H9 (cell line): ENCODE results near the gene PHACTR4. TPM values are rescaled to one million over a fixed set of nuclear protein-coding genes. Genes with fewer than 3 reads are reported as not detected.

Experiments used
- DNase-seq: peaks from one replicate; pipeline ENCODE4 v3.0.0-alpha.2; 2017
- H2AFZ ChIP-seq: one replicate; pipeline ENCODE4 v1.6.1; 2013; ENCODE audit warnings: mild to moderate bottlenecking, low read length, control low read depth, moderate library complexity
- H2AK5ac ChIP-seq: 2 replicates; pipeline ENCODE4 v1.6.1; 2013; ENCODE audit warnings: low read length, control low read depth, mixed read lengths; ENCODE audit not compliant: insufficient read length
- H2BK120ac ChIP-seq: one replicate; pipeline ENCODE4 v1.6.1; 2013; ENCODE audit warnings: low read depth, mild to moderate bottlenecking, low read length, control low read depth, inconsistent platforms; ENCODE audit not compliant: poor library complexity, severe bottlenecking
- H2BK12ac ChIP-seq: 2 replicates; pipeline ENCODE4 v1.6.1; 2013; ENCODE audit warnings: low read length, control low read depth, mixed read lengths, low read depth; ENCODE audit not compliant: insufficient read length
- H2BK15ac ChIP-seq: 2 replicates; pipeline ENCODE4 v1.6.1; 2013; ENCODE audit warnings: low read depth, low read length, control low read depth
- H2BK20ac ChIP-seq: one replicate; pipeline ENCODE4 v1.6.1; 2013; ENCODE audit warnings: low read depth, mild to moderate bottlenecking, low read length, control low read depth, inconsistent platforms; ENCODE audit not compliant: poor library complexity, severe bottlenecking
- H2BK5ac ChIP-seq: 2 replicates; pipeline ENCODE4 v1.6.1; 2013; ENCODE audit warnings: low read length, control low read depth, mixed read lengths; ENCODE audit not compliant: insufficient read length
- H3K14ac ChIP-seq: 2 replicates; pipeline ENCODE4 v1.6.1; 2013; ENCODE audit warnings: low read length, control low read depth; ENCODE audit not compliant: insufficient read depth
- H3K18ac ChIP-seq: 2 replicates; pipeline ENCODE4 v1.6.1; 2013; ENCODE audit warnings: low read depth, mild to moderate bottlenecking, mixed read lengths, low read length, control low read depth; ENCODE audit not compliant: insufficient read length
- H3K23ac ChIP-seq: 2 replicates; pipeline ENCODE4 v1.6.1; 2013; ENCODE audit warnings: low read length, control low read depth, mixed read lengths, low read depth; ENCODE audit not compliant: insufficient read length
- H3K23me2 ChIP-seq: 2 replicates; pipeline ENCODE4 v1.6.1; 2013; ENCODE audit warnings: low read depth, mild to moderate bottlenecking, mixed read lengths, low read length, control low read depth; ENCODE audit not compliant: insufficient read length, poor library complexity, severe bottlenecking
- H3K27ac ChIP-seq: 2 replicates; pipeline ENCODE4 v1.5.1; 2013; ENCODE audit warnings: low read length, control low read depth, mixed read lengths, low read depth; ENCODE audit not compliant: insufficient read length
- H3K27me3 ChIP-seq: 2 replicates; pipeline ENCODE4 v1.6.1; 2013; ENCODE audit warnings: low read length, control low read depth, inconsistent platforms; ENCODE audit not compliant: insufficient read depth
- H3K4ac ChIP-seq: 2 replicates; pipeline ENCODE4 v1.6.1; 2013; ENCODE audit warnings: low read depth, mild to moderate bottlenecking, control low read depth, inconsistent platforms, low read length, moderate library complexity
- H3K4me1 ChIP-seq: 2 replicates; pipeline ENCODE4 v1.6.1; 2013; ENCODE audit warnings: low read length, control low read depth, inconsistent platforms; ENCODE audit not compliant: insufficient read depth
- H3K4me2 ChIP-seq: 2 replicates; pipeline ENCODE4 v1.6.1; 2013; ENCODE audit warnings: low read length, control low read depth, mixed read lengths; ENCODE audit not compliant: insufficient read length, insufficient read depth
- H3K56ac ChIP-seq: 2 replicates; pipeline ENCODE4 v1.6.1; 2013; ENCODE audit warnings: low read depth, mild to moderate bottlenecking, mixed read lengths, low read length, control low read depth; ENCODE audit not compliant: insufficient read length
- H3K79me1 ChIP-seq: 2 replicates; pipeline ENCODE4 v1.6.1; 2013; ENCODE audit warnings: low read depth, mild to moderate bottlenecking, moderate library complexity, low read length, control low read depth, inconsistent platforms; ENCODE audit not compliant: insufficient read depth, poor library complexity, severe bottlenecking
- H3K79me2 ChIP-seq: 2 replicates; pipeline ENCODE4 v1.6.1; 2013; ENCODE audit warnings: low read length, control low read depth, inconsistent platforms; ENCODE audit not compliant: insufficient read depth
- H3K9ac ChIP-seq: 2 replicates; pipeline ENCODE4 v1.6.1; 2013; ENCODE audit warnings: low read length, control low read depth, mixed read lengths; ENCODE audit not compliant: insufficient read length; ENCODE audit errors: extremely low read depth
- H3K9me3 ChIP-seq: one replicate; pipeline ENCODE4 v1.6.1; 2013; ENCODE audit warnings: low read depth, low read length, inconsistent platforms; ENCODE audit not compliant: control insufficient read depth
- H3T11ph ChIP-seq: one replicate; pipeline ENCODE4 v1.6.1; 2013; ENCODE audit warnings: mild to moderate bottlenecking, low read length, control low read depth, inconsistent platforms
- H4K20me1 ChIP-seq: one replicate; pipeline ENCODE4 v1.6.1; 2013; ENCODE audit not compliant: control insufficient read depth, insufficient read length, insufficient read depth
- H4K5ac ChIP-seq: 2 replicates; pipeline ENCODE4 v1.6.1; 2013; ENCODE audit warnings: low read depth, mild to moderate bottlenecking, mixed read lengths, low read length, control low read depth; ENCODE audit not compliant: insufficient read length
- H4K8ac ChIP-seq: replicated peaks from 2 replicates; pipeline ENCODE4 v1.6.1; 2013; ENCODE audit warnings: low read length, control low read depth, mixed read lengths, low read depth; ENCODE audit not compliant: insufficient read length
- H4K91ac ChIP-seq: 2 replicates; pipeline ENCODE4 v1.6.1; 2013; ENCODE audit warnings: low read depth, mild to moderate bottlenecking, moderate library complexity, mixed read lengths, low read length, control low read depth; ENCODE audit not compliant: insufficient read length
- H3K27ac Mint-ChIP-seq, 3 experiments: 2 replicates in 2 of 3; 3 replicates in 1 of 3; pipeline ENCODE4 v1.8.0; 2020 to 2021; ENCODE audit warnings: mixed read lengths in 3 of 3, mild to moderate bottlenecking in 1 of 3, moderate library complexity in 1 of 3
- H3K27me3 Mint-ChIP-seq: 2 replicates; pipeline ENCODE4 v1.8.0; 2021; ENCODE audit warnings: low read depth, mild to moderate bottlenecking, moderate library complexity, mixed read lengths
- H3K36me3 Mint-ChIP-seq, 3 experiments: 2 replicates in 2 of 3; 3 replicates in 1 of 3; pipeline ENCODE4 v1.8.0; 2020 to 2021; ENCODE audit warnings: low read depth in 3 of 3, mixed read lengths in 3 of 3; ENCODE audit not compliant: insufficient read depth in 1 of 3
- H3K4me1 Mint-ChIP-seq, 2 experiments: 2 replicates each; pipeline ENCODE4 v1.8.0; 2020; ENCODE audit warnings: mixed read lengths in 2 of 2
- H3K4me3 Mint-ChIP-seq, 2 experiments: 2 replicates in 1 of 2; 3 replicates in 1 of 2; pipeline ENCODE4 v1.8.0; 2020 to 2021; ENCODE audit warnings: mild to moderate bottlenecking in 2 of 2, mixed read lengths in 2 of 2, moderate library complexity in 1 of 2
- H3K9me3 Mint-ChIP-seq, 2 experiments: 2 replicates in 1 of 2; 3 replicates in 1 of 2; pipeline ENCODE4 v1.8.0; 2020; ENCODE audit warnings: mild to moderate bottlenecking in 2 of 2, mixed read lengths in 2 of 2, moderate library complexity in 1 of 2
- WGBS: extraction: QIAGEN DNeasy Blood & Tissue Kit; methylation state at CpG from one replicate; pipeline ENCODE4 v1.1.7; 2013; ENCODE audit warnings: missing lambda C conversion rate, low lambda C conversion rate, mixed read lengths; ENCODE audit not compliant: insufficient read length; ENCODE audit errors: extremely low coverage; 5-methylcytosine and 5-hydroxymethylcytosine counted together
- total RNA-seq: library from RNA; stranded (reverse); gene quantifications from 2 replicates; pipeline ENCODE4 v1.2.1, GENCODE V29; 2021
- TF ChIP-seq, protein P1 (sequence below): fragments of 200-600 bp; sonication (generic); conservative IDR thresholded peaks from 3 replicates; pipeline ENCODE4 v1.8.0; 2021; ENCODE audit warnings: antibody characterized with exemption, mild to moderate bottlenecking

Gene PHACTR4
- total RNA-seq, 1 experiment from 2014 or later = 54.0 TPM

DNA sequence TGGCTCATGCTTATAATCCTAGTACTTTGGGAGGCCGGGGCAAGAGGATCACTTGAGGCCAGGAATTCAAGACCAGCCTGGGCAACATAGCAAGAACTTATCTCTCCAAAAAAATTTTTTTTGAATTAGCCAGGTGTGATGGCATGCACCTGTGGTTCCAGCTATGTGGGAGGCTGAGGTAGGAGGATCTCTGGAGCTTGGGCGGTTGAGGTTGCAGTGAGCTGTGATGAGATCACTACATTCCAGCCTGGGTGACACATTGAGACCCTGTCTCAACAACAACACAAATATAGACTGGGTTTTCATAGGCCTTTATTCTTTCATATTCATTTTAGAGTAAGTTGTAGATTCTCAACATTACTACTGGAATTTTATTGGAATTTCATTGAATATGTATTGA, 27.9 kb upstream of the PHACTR4 start:
- no peaks in the 10 kb centered on the region for H3K79me2 ChIP-seq
- Mint-ChIP-seq H3K27ac (no peak overlapping the region), H3K9me3 (no peaks in the 10 kb centered on the region), H3K4me1 (no peaks in the 10 kb centered on the region), H3K36me3 (no peaks in the 10 kb centered on the region), H3K4me3 (no peak overlapping the region), H3K27me3 (no peaks in the 10 kb centered on the region)
- H3K14ac ChIP-seq = no peak overlapping the region
- no peaks in the 10 kb centered on the region for H4K20me1 ChIP-seq
- whole genome bisulfite sequencing = no CpG with 5 or more reads among the region's 2 CpGs
- H2BK120ac ChIP-seq = no peak overlapping the region
- H2BK15ac ChIP-seq = no peak overlapping the region
- no peak overlapping the region for H2BK20ac ChIP-seq
- H3K23ac ChIP-seq = no peak overlapping the region
- H3K4ac ChIP-seq = no peak overlapping the region
- no peaks in the 10 kb centered on the region for H3K23me2 ChIP-seq
- no peaks in the 10 kb centered on the region for H3K9me3 ChIP-seq
- H4K5ac ChIP-seq = no peak overlapping the region
- H3K18ac ChIP-seq = no peak overlapping the region
- no peak overlapping the region for H2BK12ac ChIP-seq
- no peaks in the 10 kb centered on the region for H3K27me3 ChIP-seq
- H4K8ac ChIP-seq = no peak overlapping the region
- H3K4me1 ChIP-seq = no peaks in the 10 kb centered on the region
- H2BK5ac ChIP-seq = no peak overlapping the region
- no peak overlapping the region for H2AFZ ChIP-seq
- DNase-seq = no peak
- no peak overlapping the region for H3K9ac ChIP-seq
- H3K79me1 ChIP-seq = no peaks in the 10 kb centered on the region
- no peak overlapping the region for H3K4me2 ChIP-seq
- H3K56ac ChIP-seq = no peak overlapping the region
- no peak overlapping the region for H3T11ph ChIP-seq
- no peak overlapping the region for H3K27ac ChIP-seq
- TF ChIP-seq, protein P1, sequence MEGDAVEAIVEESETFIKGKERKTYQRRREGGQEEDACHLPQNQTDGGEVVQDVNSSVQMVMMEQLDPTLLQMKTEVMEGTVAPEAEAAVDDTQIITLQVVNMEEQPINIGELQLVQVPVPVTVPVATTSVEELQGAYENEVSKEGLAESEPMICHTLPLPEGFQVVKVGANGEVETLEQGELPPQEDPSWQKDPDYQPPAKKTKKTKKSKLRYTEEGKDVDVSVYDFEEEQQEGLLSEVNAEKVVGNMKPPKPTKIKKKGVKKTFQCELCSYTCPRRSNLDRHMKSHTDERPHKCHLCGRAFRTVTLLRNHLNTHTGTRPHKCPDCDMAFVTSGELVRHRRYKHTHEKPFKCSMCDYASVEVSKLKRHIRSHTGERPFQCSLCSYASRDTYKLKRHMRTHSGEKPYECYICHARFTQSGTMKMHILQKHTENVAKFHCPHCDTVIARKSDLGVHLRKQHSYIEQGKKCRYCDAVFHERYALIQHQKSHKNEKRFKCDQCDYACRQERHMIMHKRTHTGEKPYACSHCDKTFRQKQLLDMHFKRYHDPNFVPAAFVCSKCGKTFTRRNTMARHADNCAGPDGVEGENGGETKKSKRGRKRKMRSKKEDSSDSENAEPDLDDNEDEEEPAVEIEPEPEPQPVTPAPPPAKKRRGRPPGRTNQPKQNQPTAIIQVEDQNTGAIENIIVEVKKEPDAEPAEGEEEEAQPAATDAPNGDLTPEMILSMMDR = no peak
- no peak overlapping the region for H2AK5ac ChIP-seq
- no peak overlapping the region for H4K91ac ChIP-seq
